ENCODE results near the gene IGFBP2.

The IGFBP2 gene

DNA sequence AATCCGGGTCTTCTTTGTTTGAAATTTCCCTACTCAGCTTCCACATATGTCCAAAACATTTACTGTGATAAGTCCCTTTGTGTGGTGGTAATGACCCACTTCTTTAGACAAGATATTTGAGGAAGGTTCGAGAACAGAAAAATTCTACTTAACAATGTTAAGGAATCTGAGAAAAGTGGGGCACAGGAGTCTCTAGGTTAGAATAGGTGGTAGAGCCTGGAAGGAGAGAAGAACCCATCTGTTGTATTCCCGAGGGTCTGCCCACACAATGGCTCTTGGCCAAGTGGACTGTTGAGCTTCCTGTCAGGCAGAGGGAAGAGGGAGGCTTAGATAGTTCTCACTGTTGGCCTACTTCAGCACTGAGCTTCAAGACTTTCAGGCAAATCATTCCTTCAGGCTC is 4.3 kb downstream of the IGFBP2 start:
- Mint-ChIP-seq H3K27me3 (peaks cover 57% of the 10 kb centered on the region), H3K27ac (no peak overlapping the region), H3K4me1 (peaks cover 31% of the 10 kb centered on the region), H3K36me3 (peaks cover 12% of the 10 kb centered on the region), H3K4me3 (no peak overlapping the region), H3K9me3 (no peaks in the 10 kb centered on the region)
- CTCF ChIA-PET = interaction anchor here (1.1 to 1.2 kb wide), 2 partner anchors 25 to 29 kb away, joined by 3 read pairs; no protein-coding TSS in a partner anchor
- no peak for DNase-seq

DNA sequence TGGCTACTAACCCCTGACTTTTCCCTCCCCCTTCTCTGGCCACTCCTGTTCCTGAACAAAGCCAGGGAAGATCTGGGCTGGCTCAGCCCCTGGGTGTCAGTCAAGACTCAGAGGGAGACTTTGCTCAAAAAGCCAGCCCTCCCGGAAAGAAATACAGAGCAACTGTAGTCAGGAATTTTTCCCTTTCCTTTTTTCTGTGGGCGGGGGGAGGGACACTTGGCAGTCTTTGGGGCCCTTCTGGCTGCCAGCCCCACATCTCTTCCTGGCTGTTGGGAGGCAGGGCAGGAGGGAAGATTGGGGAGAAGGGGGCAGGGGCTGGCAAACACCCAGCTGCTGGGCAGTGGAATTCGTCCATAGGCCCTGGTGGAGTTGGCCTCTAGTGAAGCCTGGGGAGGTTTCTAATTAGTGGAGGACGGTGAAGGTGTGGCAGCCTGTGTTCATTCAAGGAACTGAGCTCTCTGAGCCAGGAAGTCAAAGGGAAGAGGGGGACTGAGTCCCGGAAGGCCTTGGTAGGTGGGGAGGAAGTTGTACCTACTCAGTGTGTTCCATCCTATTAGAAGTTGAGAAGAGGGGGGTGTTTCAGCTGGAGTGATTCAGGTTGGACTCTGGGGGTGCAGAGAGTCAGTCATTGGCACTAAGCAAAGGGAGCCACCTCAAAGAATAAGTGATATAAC is 10.9 kb downstream of the IGFBP2 start:
- H3K9me3 Mint-ChIP-seq = no peaks in the 10 kb centered on the region
- CTCF ChIA-PET = interaction anchor here (0.6 to 1.4 kb wide), 3 partner anchors 23 to 442 kb away, joined by 4 to 6 read pairs (median 5); no protein-coding TSS in a partner anchor
- no peak for DNase-seq
- peaks cover 11% of the 10 kb centered on the region for H3K36me3 Mint-ChIP-seq
- peaks cover 7% of the 10 kb centered on the region for H3K4me1 Mint-ChIP-seq
- no peak overlapping the region for H3K27ac Mint-ChIP-seq
- no peak overlapping the region for H3K4me3 Mint-ChIP-seq
- H3K27me3 Mint-ChIP-seq = peaks cover 15% of the 10 kb centered on the region

DNA sequence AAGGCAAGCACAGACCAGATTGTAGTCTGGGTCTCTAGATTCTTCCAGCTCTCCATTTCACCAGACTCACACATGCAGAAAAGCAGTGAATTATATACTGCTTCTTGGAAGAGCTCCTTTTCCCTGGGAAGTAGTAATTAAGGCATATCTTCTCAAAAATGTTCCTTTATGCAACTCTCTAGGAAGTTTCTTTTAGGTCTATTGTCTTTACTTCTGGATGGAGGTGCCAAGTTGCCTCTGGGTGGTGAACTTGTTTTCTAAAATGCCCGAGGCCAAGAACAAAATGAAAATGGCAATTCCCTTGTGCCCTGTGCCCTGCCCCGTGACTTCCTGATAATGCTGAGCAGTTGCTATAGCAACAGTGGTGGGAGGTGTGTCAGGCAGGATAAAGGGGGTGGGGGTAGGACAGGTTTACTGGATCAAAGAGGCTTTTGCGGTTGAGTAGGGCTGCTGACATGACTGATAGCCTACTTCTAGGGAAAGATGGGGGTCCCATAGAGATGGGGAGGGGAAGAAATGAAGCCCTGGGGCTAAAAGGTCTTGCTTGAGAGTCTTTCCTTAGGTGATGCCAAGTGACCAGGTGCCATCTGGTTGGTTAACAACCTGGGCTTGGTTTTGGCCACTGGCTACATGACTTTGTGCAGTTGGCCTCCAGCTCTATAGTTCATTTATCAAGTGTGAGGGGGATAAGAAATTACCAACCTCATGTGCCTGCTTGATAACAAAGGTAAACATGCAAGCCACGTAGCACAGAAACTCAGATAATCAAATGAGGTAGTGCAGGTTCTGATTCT is 11.8 kb downstream of the IGFBP2 start:
- peaks cover 8% of the 10 kb centered on the region for H3K36me3 Mint-ChIP-seq
- peaks cover 7% of the 10 kb centered on the region for H3K4me1 Mint-ChIP-seq
- H3K27me3 Mint-ChIP-seq = peaks cover 19% of the 10 kb centered on the region
- H3K27ac Mint-ChIP-seq = no peak overlapping the region
- CTCF ChIA-PET = interaction anchor here (1.2 to 1.4 kb wide), 2 partner anchors 22 to 126 kb away, joined by 4 to 6 read pairs; no protein-coding TSS in a partner anchor
- no peak overlapping the region for H3K4me3 Mint-ChIP-seq
- no peaks in the 10 kb centered on the region for H3K9me3 Mint-ChIP-seq
- no peak for DNase-seq

DNA sequence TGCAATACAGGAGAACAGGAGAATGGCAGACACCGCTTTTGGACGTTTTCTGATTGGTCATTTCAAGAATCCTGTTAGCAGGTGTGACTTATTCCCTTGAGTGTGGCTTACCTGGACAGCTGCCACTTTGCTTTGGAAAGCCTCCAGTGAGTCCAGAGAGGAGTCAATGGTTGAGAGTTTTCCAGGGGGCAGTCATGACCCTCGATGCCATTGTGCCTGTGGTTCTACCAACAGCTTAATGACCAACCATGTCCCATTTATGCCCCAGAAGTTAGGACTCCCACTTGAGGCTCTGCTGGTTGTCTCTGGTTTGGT is 12.4 kb downstream of the IGFBP2 start:
- Mint-ChIP-seq H3K4me1 (peaks cover 7% of the 10 kb centered on the region), H3K9me3 (no peaks in the 10 kb centered on the region), H3K27me3 (peaks cover 22% of the 10 kb centered on the region), H3K27ac (no peak overlapping the region), H3K4me3 (no peak overlapping the region), H3K36me3 (peaks cover 8% of the 10 kb centered on the region)
- CTCF ChIA-PET = no interaction called here
- no peak for DNase-seq

DNA sequence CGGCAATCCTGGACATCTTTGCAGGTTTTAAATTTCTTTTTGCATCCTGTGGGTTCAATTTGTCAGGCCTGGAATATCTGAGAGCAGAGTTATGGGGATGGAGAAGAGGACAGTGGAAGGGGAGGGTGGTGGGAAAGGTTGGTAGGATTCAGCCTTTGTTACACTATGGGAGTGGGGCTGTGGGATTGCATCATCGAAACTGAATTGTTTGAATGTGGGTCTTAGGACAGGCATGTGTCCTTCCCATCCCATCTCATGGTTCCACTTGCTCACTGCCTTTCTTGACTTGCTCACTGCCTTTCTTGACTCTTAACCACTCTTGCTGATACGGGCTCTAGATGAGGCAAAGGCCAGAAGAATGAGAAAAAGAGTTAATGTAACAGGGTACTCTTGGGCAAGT is 12.9 kb downstream of the IGFBP2 start:
- peaks cover 24% of the 10 kb centered on the region for H3K27me3 Mint-ChIP-seq
- peaks cover 8% of the 10 kb centered on the region for H3K36me3 Mint-ChIP-seq
- CTCF ChIA-PET = interaction anchor here (1.0 kb wide), 1 partner anchor 10 kb away, joined by 4 read pairs; no protein-coding TSS in a partner anchor
- no peak overlapping the region for H3K4me3 Mint-ChIP-seq
- no peak for DNase-seq
- no peaks in the 10 kb centered on the region for H3K9me3 Mint-ChIP-seq
- H3K27ac Mint-ChIP-seq = no peak overlapping the region
- peaks cover 7% of the 10 kb centered on the region for H3K4me1 Mint-ChIP-seq

DNA sequence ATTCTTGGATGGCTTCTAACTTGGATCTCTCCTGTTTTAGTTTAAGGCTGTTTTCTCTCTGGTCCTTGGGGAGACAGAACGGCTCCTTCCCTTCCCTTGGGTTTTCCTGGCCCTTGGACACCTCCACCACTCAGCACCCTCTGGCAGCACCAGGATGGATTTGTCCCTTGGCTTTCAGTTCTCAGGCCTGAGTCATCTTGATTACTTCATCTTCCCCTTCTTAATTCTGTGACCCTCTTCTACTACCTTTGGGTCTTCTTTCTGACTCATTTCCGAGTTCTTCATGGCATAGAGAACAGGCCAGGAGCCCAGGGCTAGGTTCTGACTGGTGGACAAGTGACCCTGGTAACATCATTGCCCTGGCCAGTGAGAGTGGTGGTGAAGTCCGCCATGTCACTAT is 14.9 kb downstream of the IGFBP2 start:
- Mint-ChIP-seq H3K4me3 (no peak overlapping the region), H3K27me3 (peaks cover 28% of the 10 kb centered on the region), H3K9me3 (no peaks in the 10 kb centered on the region), H3K27ac (no peak overlapping the region), H3K36me3 (peaks cover 7% of the 10 kb centered on the region), H3K4me1 (peaks cover 7% of the 10 kb centered on the region)
- CTCF ChIA-PET = no interaction called here
- DNase-seq = no peak

DNA sequence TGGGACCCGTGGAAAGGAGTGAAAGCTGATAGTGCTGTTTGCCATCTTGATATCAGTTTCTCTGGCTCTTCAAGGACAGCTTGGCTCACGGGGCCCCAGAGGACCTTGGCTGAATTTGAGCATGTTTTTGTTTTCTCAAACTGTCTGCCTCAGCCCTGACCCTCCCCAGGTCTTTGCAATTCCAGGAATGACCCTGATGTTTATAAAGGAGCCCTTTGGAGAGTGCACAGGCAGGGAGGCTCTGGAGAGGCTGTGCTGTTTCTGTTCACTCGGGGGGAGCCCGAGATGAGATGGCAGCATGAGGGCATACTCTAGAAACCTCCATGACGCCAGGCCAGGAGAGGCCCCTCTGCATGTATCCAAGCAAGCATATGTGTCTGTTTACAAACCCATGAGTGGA is 16.4 kb downstream of the IGFBP2 start:
- Mint-ChIP-seq H3K27me3 (peaks cover 24% of the 10 kb centered on the region), H3K9me3 (no peaks in the 10 kb centered on the region), H3K36me3 (peaks cover under 1% of the 10 kb centered on the region), H3K4me1 (peaks cover 6% of the 10 kb centered on the region), H3K4me3 (no peak overlapping the region), H3K27ac (no peak overlapping the region)
- CTCF ChIA-PET = interaction anchor here (1.0 kb wide), 1 partner anchor 132 kb away, joined by 3 read pairs; no protein-coding TSS in a partner anchor
- DNase-seq = no peak

DNA sequence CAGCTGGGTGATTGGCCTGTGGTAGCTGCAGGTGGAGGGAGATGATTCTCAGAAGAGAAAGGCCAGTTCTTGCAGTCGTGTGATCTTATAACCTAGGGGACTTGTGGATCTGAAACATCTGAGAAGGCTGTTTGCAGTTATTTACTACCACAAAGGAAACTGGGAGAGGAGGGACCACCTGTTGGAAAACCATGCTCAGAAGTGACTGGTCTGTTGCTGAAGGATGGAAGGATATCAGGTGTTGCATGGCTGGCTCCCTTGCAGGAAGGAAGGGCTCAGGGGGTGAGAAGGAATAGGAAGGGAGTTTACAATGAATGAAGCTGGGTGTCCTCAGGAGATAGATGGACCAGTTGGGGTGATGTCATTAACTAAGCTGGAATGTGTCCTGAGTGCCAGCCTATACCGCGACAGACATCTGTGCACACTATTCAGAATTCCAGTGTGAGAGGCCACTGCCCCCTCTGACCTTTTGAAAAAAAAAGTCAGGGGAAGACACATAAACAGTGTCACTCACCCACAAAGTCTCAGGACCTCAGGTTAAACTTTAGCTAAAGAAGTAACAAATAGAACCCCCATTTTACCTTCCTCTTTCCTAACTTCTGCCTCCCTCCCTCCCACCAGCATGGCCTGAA is 17.5 kb downstream of the IGFBP2 start:
- Mint-ChIP-seq H3K36me3 (no peaks in the 10 kb centered on the region), H3K4me1 (peaks cover 5% of the 10 kb centered on the region), H3K9me3 (no peaks in the 10 kb centered on the region), H3K27me3 (peaks cover 24% of the 10 kb centered on the region), H3K4me3 (no peak overlapping the region), H3K27ac (no peak overlapping the region)
- CTCF ChIA-PET = interaction anchor here (1.0 to 2.1 kb wide), 3 partner anchors 12 to 134 kb away, joined by 3 to 8 read pairs (median 4); no protein-coding TSS in a partner anchor
- no peak for DNase-seq

DNA sequence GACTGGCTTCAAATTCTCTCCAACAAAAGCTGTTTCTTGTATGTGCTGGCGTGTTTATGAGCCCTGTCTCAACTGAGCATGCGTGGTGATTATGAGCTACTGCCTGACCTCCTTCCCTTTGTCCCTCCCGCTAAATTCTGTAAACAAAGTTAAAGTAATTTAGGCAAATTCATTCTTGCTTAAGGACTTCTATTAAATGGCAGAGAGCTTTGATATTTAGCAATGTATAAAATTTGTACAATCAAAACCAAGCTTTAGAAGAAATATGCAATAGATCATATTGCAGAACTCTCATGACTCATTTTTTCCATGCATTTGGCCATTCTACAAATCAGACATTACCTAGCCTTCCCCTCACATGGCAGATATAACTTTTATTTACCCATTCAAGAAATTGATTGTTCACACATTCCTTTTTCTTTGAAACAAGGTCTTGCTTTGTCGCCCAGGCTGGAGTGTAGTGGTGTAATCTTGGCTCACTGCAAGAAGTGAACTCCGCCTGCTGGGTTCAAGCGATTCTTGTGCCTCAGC is 18.2 kb downstream of the IGFBP2 start:
- DNase-seq = no peak
- peaks cover 29% of the 10 kb centered on the region for H3K27me3 Mint-ChIP-seq
- peaks cover 5% of the 10 kb centered on the region for H3K4me1 Mint-ChIP-seq
- H3K9me3 Mint-ChIP-seq = no peaks in the 10 kb centered on the region
- H3K36me3 Mint-ChIP-seq = no peaks in the 10 kb centered on the region
- H3K4me3 Mint-ChIP-seq = no peak overlapping the region
- H3K27ac Mint-ChIP-seq = no peak overlapping the region
- CTCF ChIA-PET = interaction anchor here (0.6 to 2.1 kb wide), 4 partner anchors 11 to 135 kb away, joined by 3 to 8 read pairs (median 4); no protein-coding TSS in a partner anchor

DNA sequence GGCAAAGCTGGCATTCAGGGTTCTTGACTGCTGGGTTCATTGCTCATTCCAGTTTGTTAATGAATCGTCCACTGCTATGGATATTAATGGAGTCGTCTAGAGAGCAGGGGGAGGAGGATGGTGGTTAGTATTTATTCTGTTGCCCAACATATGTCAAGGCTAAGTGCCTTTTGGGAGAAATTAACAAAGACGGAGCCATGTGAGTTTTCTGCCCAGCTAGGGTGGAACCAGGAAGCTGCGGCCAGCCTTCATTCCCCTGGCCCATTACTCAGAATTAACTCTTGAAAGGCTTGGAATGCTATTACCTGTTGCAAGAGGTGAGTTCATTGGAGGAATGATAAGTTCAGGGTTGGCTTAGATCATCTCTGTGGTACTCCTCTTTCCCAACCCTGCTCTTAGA is 19.3 kb downstream of the IGFBP2 start:
- no peak for DNase-seq
- Mint-ChIP-seq H3K9me3 (no peaks in the 10 kb centered on the region), H3K4me3 (no peak overlapping the region), H3K27ac (no peak overlapping the region), H3K4me1 (peaks cover 5% of the 10 kb centered on the region), H3K36me3 (no peaks in the 10 kb centered on the region), H3K27me3 (peaks cover 40% of the 10 kb centered on the region)
- CTCF ChIA-PET = interaction anchor here (2.2 to 2.5 kb wide), 2 partner anchors 14 to 133 kb away, joined by 10 read pairs; no protein-coding TSS in a partner anchor

DNA sequence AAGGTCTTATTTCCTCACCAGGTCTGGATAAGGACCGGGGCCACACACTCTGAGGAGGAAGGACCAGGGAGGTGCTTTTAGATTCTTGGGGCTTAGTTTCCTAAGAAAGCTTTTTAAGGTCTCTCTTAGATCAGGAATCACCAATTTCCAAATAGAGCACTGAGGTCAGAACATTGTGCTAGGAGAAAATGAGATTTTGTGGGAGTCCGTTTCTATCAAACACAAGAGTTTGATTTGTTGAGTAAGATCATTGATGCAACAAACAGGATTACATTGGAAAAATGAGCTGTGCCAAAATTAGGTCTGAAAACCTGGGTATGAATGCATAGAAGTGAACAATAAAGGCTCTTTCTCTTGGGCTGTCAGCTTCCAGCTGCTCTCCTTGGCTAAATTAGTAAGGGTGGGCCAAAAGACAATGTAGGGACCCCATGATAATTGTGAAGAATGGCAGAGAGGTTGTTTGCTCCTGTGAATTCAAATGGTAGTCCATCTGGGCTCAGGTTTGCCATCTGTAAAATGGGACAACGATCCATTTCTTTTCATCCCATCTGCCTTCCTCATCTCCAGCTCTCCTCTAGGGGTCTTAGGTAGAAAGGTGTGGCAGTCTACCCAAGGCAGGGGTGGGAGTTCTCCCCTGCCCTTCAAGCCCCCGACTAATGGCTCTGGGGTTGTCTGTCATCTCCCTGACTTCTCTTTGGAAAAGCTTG is 20.0 kb downstream of the IGFBP2 start:
- no peak overlapping the region for H3K4me3 Mint-ChIP-seq

DNA sequence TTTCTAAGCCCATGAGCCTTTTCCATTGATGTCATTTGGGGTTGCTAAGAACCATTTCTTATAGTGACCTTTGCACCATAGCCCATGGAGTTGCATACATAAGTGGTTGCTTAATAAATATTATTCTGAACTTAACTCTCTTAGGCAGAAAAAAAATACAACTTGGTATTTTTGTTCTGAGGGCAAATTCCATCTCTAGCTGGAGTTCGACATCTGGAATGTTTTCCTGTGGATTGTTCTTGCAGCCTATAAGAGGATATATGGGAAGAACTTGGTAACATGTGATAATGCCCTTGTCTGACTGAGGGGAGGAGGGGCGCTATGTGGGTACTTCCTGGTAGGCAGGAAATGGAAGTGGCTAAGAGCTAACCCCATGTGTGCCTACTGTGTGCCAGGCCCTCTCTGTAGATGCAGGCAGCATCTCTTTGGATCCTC is 20.7 kb downstream of the IGFBP2 start:
- no peaks in the 10 kb centered on the region for H3K36me3 Mint-ChIP-seq
- DNase-seq = no peak
- H3K4me1 Mint-ChIP-seq = peaks cover 5% of the 10 kb centered on the region
- CTCF ChIA-PET = interaction anchor here (0.5 to 2.5 kb wide), 4 partner anchors 13 to 1099 kb away, joined by 3 to 10 read pairs (median 6); no protein-coding TSS in a partner anchor
- H3K27me3 Mint-ChIP-seq = peaks cover 35% of the 10 kb centered on the region
- H3K27ac Mint-ChIP-seq = no peak overlapping the region
- no peak overlapping the region for H3K4me3 Mint-ChIP-seq
- H3K9me3 Mint-ChIP-seq = no peaks in the 10 kb centered on the region

More for the DNA sequence above, 20.0 kb downstream of the IGFBP2 start:
- H3K9me3 Mint-ChIP-seq = no peaks in the 10 kb centered on the region
- no peak overlapping the region for H3K27ac Mint-ChIP-seq
- DNase-seq = no peak
- CTCF ChIA-PET = interaction anchor here (1.1 to 2.5 kb wide), 3 partner anchors 13 to 135 kb away, joined by 3 to 10 read pairs (median 10); no protein-coding TSS in a partner anchor
- H3K27me3 Mint-ChIP-seq = peaks cover 36% of the 10 kb centered on the region
- peaks cover 5% of the 10 kb centered on the region for H3K4me1 Mint-ChIP-seq
- no peaks in the 10 kb centered on the region for H3K36me3 Mint-ChIP-seq

DNA sequence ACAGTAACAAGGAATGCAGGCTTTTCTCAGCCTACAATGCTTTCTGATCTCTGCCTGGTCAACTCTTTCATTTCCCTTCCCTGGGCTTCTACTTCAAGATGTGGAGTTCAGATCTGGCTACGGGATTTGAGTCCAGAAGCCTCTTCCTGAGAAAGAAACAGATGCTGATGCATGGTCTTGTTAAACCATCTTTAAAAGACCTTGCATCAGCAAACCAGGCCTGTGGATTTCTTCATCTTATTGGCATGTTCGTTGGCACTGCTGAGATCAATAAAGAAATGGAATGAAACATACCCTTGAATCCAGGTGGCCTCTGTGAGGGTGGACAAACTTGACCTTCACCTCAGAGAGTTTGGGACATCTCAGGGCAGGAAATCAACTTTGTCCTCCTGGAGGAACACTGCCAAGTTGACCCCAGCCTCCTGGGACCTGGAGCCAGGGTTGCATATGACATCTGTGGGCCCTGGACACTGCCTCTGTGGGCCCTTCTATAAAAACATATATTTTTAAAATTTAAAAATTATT is 21.4 kb downstream of the IGFBP2 start:
- Mint-ChIP-seq H3K36me3 (no peaks in the 10 kb centered on the region), H3K4me3 (no peak overlapping the region), H3K9me3 (no peaks in the 10 kb centered on the region), H3K27me3 (peaks cover 32% of the 10 kb centered on the region), H3K4me1 (peaks cover 5% of the 10 kb centered on the region), H3K27ac (no peak overlapping the region)
- no peak for DNase-seq
- CTCF ChIA-PET = interaction anchor here (0.5 to 2.5 kb wide), 4 partner anchors 12 to 1100 kb away, joined by 3 to 10 read pairs (median 7); no protein-coding TSS in a partner anchor
